KMS-11 (cell line): ENCODE results near the gene BABAM2.

Experiments used
- H2AFZ ChIP-seq: fragments of 200-600 bp; sonication (generic); 2 replicates; pipeline ENCODE4 v1.6.1; 2016; ENCODE audit warnings: antibody characterized with exemption, mixed run types, low read depth
- H3K27ac ChIP-seq: fragments of 200-600 bp; sonication (generic); 2 replicates; pipeline ENCODE4 v1.6.1; 2016; ENCODE audit warnings: mild to moderate bottlenecking, mixed run types
- H3K27me3 ChIP-seq: fragments of 200-600 bp; sonication (generic); 2 replicates; pipeline ENCODE4 v1.6.1; 2017; ENCODE audit warnings: mild to moderate bottlenecking, low read depth, mixed run types, moderate library complexity; ENCODE audit not compliant: insufficient read depth
- H3K36me3 ChIP-seq: fragments of 200-600 bp; sonication (generic); 2 replicates; pipeline ENCODE4 v1.6.1; 2017; ENCODE audit warnings: mild to moderate bottlenecking, mixed run types; ENCODE audit not compliant: insufficient read depth
- H3K4me1 ChIP-seq: fragments of 200-600 bp; sonication (generic); 2 replicates; pipeline ENCODE4 v1.6.1; 2016; ENCODE audit warnings: mild to moderate bottlenecking, low read depth, mixed run types; ENCODE audit not compliant: poor library complexity, severe bottlenecking
- H3K4me2 ChIP-seq: fragments of 200-600 bp; sonication (generic); 2 replicates; pipeline ENCODE4 v1.7.0; 2016; ENCODE audit warnings: mild to moderate bottlenecking, mixed run types
- H3K4me3 ChIP-seq: fragments of 200-600 bp; sonication (generic); IDR thresholded peaks from 2 replicates; pipeline ENCODE4 v1.6.1; 2017; ENCODE audit warnings: low read depth, low read length, mixed read lengths; ENCODE audit not compliant: insufficient read depth
- H3K79me2 ChIP-seq: fragments of 200-600 bp; sonication (generic); 2 replicates; pipeline ENCODE4 v1.6.1; 2016; ENCODE audit warnings: low read depth, mixed run types; ENCODE audit not compliant: insufficient read depth
- H3K9ac ChIP-seq: fragments of 200-600 bp; sonication (generic); 2 replicates; pipeline ENCODE4 v1.6.1; 2016; ENCODE audit warnings: mild to moderate bottlenecking, mixed run types
- H4K20me1 ChIP-seq: fragments of 200-600 bp; sonication (generic); 2 replicates; pipeline ENCODE4 v1.6.1; 2016; ENCODE audit warnings: mild to moderate bottlenecking, mixed run types; ENCODE audit not compliant: insufficient read depth
- CTCF ChIP-seq: fragments of 200-600 bp; sonication (generic); conservative IDR thresholded peaks from 2 replicates; pipeline ENCODE4 v1.6.1; 2017; ENCODE audit warnings: low read depth, mild to moderate bottlenecking, antibody characterized with exemption, low read length, moderate library complexity, mixed read lengths

Gene BABAM2

GRCh38 chr2:28366149-28366495 is 475.6 kb downstream of the BABAM2 start:
- H3K4me2 ChIP-seq = no peak overlapping the region
- H3K9ac ChIP-seq = no peak overlapping the region
- TF ChIP-seq CTCF = no peak
- H3K27me3 ChIP-seq = no peaks in the 10 kb centered on the region
- no peak overlapping the region for H3K4me3 ChIP-seq
- no peaks in the 10 kb centered on the region for H4K20me1 ChIP-seq
- H3K4me1 ChIP-seq = no peaks in the 10 kb centered on the region
- H3K36me3 ChIP-seq = no peaks in the 10 kb centered on the region
- H3K27ac ChIP-seq = no peak overlapping the region
- no peak overlapping the region for H2AFZ ChIP-seq
- H3K79me2 ChIP-seq = no peaks in the 10 kb centered on the region

GRCh38 chr2:28366496-28367282 is 476.2 kb downstream of the BABAM2 start:
- no peaks in the 10 kb centered on the region for H3K4me1 ChIP-seq
- no peak overlapping the region for H2AFZ ChIP-seq
- no peak for TF ChIP-seq CTCF
- no peaks in the 10 kb centered on the region for H4K20me1 ChIP-seq
- no peaks in the 10 kb centered on the region for H3K27me3 ChIP-seq
- no peak overlapping the region for H3K4me3 ChIP-seq
- no peak overlapping the region for H3K4me2 ChIP-seq
- no peaks in the 10 kb centered on the region for H3K36me3 ChIP-seq
- H3K9ac ChIP-seq = no peak overlapping the region
- H3K27ac ChIP-seq = no peak overlapping the region
- no peaks in the 10 kb centered on the region for H3K79me2 ChIP-seq

GRCh38 chr2:28367667-28368356 is 477.3 kb downstream of the BABAM2 start:
- Histone ChIP-seq H3K4me1 (no peaks in the 10 kb centered on the region), H3K4me3 (no peak overlapping the region), H3K9ac (no peak overlapping the region), H3K27ac (no peak overlapping the region), H3K4me2 (no peak overlapping the region), H4K20me1 (no peaks in the 10 kb centered on the region), H3K79me2 (no peaks in the 10 kb centered on the region), H2AFZ (no peak overlapping the region), H3K36me3 (no peaks in the 10 kb centered on the region), H3K27me3 (no peaks in the 10 kb centered on the region)
- TF ChIP-seq CTCF = no peak

- no peak overlapping the region for H3K9ac ChIP-seq
- no peak for TF ChIP-seq CTCF
- H4K20me1 ChIP-seq = no peaks in the 10 kb centered on the region
- no peaks in the 10 kb centered on the region for H3K27me3 ChIP-seq
- H3K36me3 ChIP-seq = no peaks in the 10 kb centered on the region
- no peaks in the 10 kb centered on the region for H3K79me2 ChIP-seq
- H3K4me1 ChIP-seq = no peaks in the 10 kb centered on the region
- no peak overlapping the region for H3K27ac ChIP-seq
- no peak overlapping the region for H3K4me3 ChIP-seq
- no peak overlapping the region for H2AFZ ChIP-seq
- H3K4me2 ChIP-seq = no peak overlapping the region
These were observed 477.8 kb downstream of the BABAM2 start for GRCh38 chr2:28368357-28368798.
